HG03159 (cell line): ENCODE results near the gene CD226.

ENCODE experiments used
- ATAC-seq: cut with Tn5 transposase; IDR thresholded peaks from one replicate; pipeline ENCODE4 v1.9.1; 2021; ENCODE audit warnings: mild to moderate bottlenecking, moderate library complexity; ENCODE audit not compliant: unreplicated experiment

The CD226 gene

DNA sequence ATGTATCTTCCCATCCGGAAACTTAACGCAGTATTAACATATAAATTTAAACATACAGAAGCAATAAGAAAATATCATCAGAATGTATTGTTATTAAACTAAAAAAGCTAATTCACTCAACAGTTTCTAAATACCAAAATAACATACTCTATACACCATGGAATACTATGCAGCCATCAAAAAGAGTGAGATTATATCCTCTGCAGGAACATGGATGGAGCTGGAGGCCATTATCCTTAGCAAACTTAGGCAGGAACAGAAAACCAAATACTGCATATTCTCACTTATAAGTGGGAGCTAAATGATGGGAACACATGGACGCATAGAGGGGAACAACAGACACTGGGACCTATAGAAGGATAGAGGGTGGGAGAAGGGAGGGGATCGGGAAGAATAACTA is 127.1 kb downstream of the CD226 start:
- no peak for ATAC-seq

DNA sequence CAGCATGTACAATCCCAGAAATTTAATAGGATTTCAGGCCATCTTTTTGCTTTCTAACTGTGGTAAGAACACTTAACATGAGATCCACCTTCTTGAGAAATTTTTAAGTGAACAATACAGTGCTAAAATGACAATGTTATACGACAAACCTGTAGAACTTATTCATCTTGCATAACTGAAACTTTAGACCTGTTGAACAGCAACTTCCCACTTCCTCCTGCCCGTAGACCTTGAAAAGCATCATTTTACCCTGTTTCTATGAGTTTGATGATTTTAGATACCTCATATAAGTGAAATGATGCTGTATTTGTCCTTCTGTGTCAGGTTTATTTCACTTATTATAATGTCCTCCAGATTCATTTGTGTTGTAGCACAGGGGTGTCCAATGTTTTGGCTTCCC is 128.2 kb downstream of the CD226 start:
- ATAC-seq = no peak

DNA sequence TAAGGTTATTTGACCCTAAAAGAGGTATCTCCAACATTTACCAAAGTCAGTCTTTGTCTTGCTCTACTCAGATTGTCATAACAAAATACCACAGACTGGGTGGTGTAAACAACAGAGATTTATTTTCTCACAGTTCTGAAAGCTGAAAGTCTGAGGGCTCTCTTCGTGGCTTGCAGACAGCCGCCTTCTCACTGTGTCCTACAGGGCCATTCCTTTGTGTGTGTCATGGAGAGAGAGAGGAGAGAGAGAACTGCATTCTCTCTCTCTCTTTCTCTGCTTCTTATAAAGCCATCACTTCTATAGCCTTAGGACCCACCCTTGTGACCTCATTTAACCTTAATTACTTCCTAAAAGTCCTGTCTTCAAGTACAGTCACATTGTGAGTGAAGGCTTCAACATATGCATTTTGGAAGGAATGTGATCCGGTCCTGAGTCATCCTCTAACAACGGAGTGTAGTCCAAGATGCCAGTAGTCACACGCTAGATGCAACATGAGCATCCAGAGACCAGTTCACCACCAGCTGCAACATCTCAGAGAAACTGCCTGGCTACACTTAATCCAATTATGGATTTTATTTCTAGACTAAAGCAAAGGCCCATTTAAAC is 130.2 kb downstream of the CD226 start:
- no peak for ATAC-seq

DNA sequence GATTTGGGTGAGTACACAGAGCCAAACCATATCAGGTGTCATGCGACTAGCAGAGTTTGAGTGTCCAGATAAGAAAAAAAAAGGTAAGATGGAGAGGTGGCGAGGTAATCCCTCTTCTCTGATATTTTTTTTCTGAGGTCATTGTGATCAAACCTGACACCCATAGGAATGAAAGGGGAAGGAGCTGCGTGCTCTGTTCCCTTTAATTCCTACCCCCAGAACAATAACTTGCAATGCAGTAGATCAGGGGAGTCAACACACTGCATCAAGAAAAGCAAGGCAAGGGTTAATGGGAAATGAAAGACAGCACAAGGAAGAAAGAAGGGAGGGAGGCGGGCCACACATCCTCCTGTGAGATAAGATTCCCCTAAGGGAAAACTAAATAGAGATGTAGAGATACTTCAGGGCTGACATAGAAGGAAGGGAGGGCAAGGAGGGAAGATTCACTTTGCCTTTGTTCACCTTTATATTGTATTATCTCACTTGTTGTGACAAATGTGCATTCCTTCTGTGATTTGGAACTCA is 132.8 kb downstream of the CD226 start:
- ATAC-seq = no peak

- no peak for ATAC-seq
Observed at GRCh38 chr18:69813559-69813958, 134.1 kb downstream of the CD226 start.

GRCh38 chr18:69808399-69808798 is 139.3 kb downstream of the CD226 start:
- ATAC-seq = no peak

DNA sequence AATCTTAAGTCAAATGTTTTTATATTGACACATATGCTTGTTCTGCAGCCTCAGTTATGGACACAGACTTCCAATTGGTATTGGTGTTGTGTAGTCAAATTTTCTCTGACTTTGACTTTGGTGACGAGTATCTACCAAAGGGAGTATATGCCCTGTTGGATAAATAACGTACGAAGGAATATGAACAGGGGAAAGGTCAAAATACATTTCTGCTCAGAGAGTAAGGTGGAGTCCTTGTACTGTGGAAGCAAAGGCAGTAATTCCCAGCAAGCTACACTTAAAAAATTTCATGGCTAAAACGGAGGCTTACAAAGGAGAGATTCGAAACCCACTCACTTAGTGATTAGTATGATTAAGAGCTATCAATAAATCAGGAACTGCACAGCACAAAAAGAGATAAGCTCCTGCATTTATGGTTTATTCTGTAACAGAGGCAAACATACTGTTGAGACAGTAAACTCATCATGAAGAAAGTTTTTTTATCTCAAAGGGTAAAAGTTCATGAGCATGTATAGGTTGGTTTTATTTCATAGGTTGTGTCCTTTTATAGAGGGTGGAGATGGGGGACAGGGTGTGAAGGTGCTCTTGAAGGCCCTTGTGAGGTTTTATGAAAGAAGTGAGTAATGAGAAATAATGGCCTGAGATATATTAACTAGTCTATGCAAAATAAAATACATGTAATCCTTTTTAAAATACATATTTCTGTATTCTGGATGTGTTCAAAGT is 142.7 kb downstream of the CD226 start:
- ATAC-seq = no peak
